Neural cell (in vitro differentiated cells): ENCODE data around the gene GPR62. TPM values are rescaled to one million over a fixed set of nuclear protein-coding genes. Genes with fewer than 3 reads are reported as not detected.

Experiments used
- H2AFZ ChIP-seq: fragments of 200-600, 300-800 bp; sonication (generic), shearing (Covaris generic); 2 replicates; pipeline ENCODE4 v1.6.0; 2014; ENCODE audit warnings: low read depth, mild to moderate bottlenecking, antibody characterized with exemption, low read length, moderate library complexity
- H3F3A ChIP-seq: fragments of 200-600 bp; shearing (Covaris generic); 2 replicates; pipeline ENCODE4 v1.6.1; 2016; ENCODE audit warnings: mild to moderate bottlenecking, moderate library complexity, mixed read lengths, antibody characterized with exemption, low read length; ENCODE audit not compliant: insufficient read depth, poor library complexity, severe bottlenecking
- H3K27ac ChIP-seq: fragments of 200-600, 300-800 bp; sonication (generic), shearing (Covaris generic); 2 replicates; pipeline ENCODE4 v1.5.1; 2014; ENCODE audit warnings: mild to moderate bottlenecking, low read length, moderate library complexity
- H3K27me3 ChIP-seq: fragments of 300-800, 200-600 bp; sonication (generic), shearing (Covaris generic); 2 replicates; pipeline ENCODE4 v1.6.0; 2014; ENCODE audit warnings: mild to moderate bottlenecking, low read depth, low read length, moderate library complexity; ENCODE audit not compliant: insufficient read depth
- H3K36me3 ChIP-seq: fragments of 300-800, 200-600 bp; sonication (generic), shearing (Covaris generic); 2 replicates; pipeline ENCODE4 v1.5.1; 2014; ENCODE audit warnings: mild to moderate bottlenecking, antibody characterized with exemption, low read length, moderate library complexity; ENCODE audit not compliant: insufficient read depth
- H3K4me2 ChIP-seq: fragments of 300-800, 200-600 bp; sonication (generic), shearing (Covaris generic); 2 replicates; pipeline ENCODE4 v1.6.0; 2014; ENCODE audit warnings: mild to moderate bottlenecking, low read length
- H3K4me3 ChIP-seq: fragments of 300-800, 200-600 bp; sonication (generic), shearing (Covaris generic); 2 replicates; pipeline ENCODE4 v1.5.1; 2014; ENCODE audit warnings: mild to moderate bottlenecking, low read length, moderate library complexity
- H3K79me2 ChIP-seq: fragments of 200-600 bp; shearing (Covaris generic); replicated peaks from 2 replicates; pipeline ENCODE4 v1.6.0; 2014; ENCODE audit warnings: mild to moderate bottlenecking, low read length, moderate library complexity; ENCODE audit not compliant: insufficient read depth
- H3K9ac ChIP-seq: fragments of 300-800, 200-600 bp; sonication (generic), shearing (Covaris generic); 2 replicates; pipeline ENCODE4 v1.6.1; 2016; ENCODE audit warnings: mild to moderate bottlenecking, low read length, mixed read lengths
- H3K9me2 ChIP-seq: fragments of 200-600 bp; shearing (Covaris generic); 2 replicates; pipeline ENCODE4 v1.6.1; 2016; ENCODE audit warnings: mild to moderate bottlenecking, low read length, mixed read lengths; ENCODE audit not compliant: insufficient read depth
- H3K9me3 ChIP-seq: fragments of 200-600, 300-800 bp; sonication (generic), shearing (Covaris generic); 2 replicates; pipeline ENCODE4 v1.6.1; 2016; ENCODE audit warnings: mild to moderate bottlenecking, mixed run types, low read length, moderate library complexity, mixed read lengths
- H4K20me1 ChIP-seq: fragments of 200-600 bp; shearing (Covaris generic); 2 replicates; pipeline ENCODE4 v1.6.1; 2016; ENCODE audit warnings: mild to moderate bottlenecking, mixed run types; ENCODE audit not compliant: insufficient read depth
- EP300 ChIP-seq: fragments of 450-650 bp; conservative IDR thresholded peaks from 2 replicates; pipeline ENCODE4 v1.6.1; 2014; ENCODE audit warnings: antibody characterized with exemption, mild to moderate bottlenecking, moderate library complexity; ENCODE audit not compliant: poor library complexity, severe bottlenecking
- EZH2 ChIP-seq: fragments of 200-600, 300-800 bp; shearing (Covaris generic), sonication (generic); IDR thresholded peaks from 2 replicates; pipeline ENCODE4 v1.6.1; 2014; ENCODE audit warnings: antibody characterized with exemption, low read length, borderline replicate concordance, mild to moderate bottlenecking; ENCODE audit not compliant: insufficient read depth, poor library complexity, severe bottlenecking
- MXI1 ChIP-seq: fragments of 450-650 bp; conservative IDR thresholded peaks from 2 replicates; pipeline ENCODE4 v1.6.1; 2014; ENCODE audit warnings: antibody characterized with exemption, mild to moderate bottlenecking; ENCODE audit not compliant: poor library complexity, severe bottlenecking
- POLR2AphosphoS5 ChIP-seq: IDR thresholded peaks from 2 replicates; pipeline ENCODE4 v1.6.1; 2012
- RAD21 ChIP-seq: fragments of 450-650 bp; conservative IDR thresholded peaks from 2 replicates; pipeline ENCODE4 v1.6.1; 2014; ENCODE audit warnings: antibody characterized with exemption, mild to moderate bottlenecking, moderate library complexity
- SMC3 ChIP-seq: fragments of 450-650 bp; conservative IDR thresholded peaks from 2 replicates; pipeline ENCODE4 v1.6.1; 2014; ENCODE audit warnings: antibody characterized with exemption, mild to moderate bottlenecking, moderate library complexity; ENCODE audit not compliant: poor library complexity
- TAF1 ChIP-seq: IDR thresholded peaks from 2 replicates; pipeline ENCODE4 v1.6.1; 2012; ENCODE audit warnings: low read depth
- polyA plus RNA-seq: library from polyadenylated mRNA; depleted of rRNA; stranded (reverse); fragments of >200 nt; gene quantifications from 2 replicates; pipeline ENCODE4 v1.2.3, GENCODE V29; 2014
- TF ChIP-seq, protein P1 (sequence below): fragments of 450-650 bp; IDR thresholded peaks from 2 replicates; pipeline ENCODE4 v1.5.1; 2014; ENCODE audit warnings: antibody characterized with exemption, mild to moderate bottlenecking, moderate library complexity; ENCODE audit not compliant: poor library complexity, severe bottlenecking
- TF ChIP-seq, protein P2 (sequence below): IDR thresholded peaks from 2 replicates; pipeline ENCODE4 v1.6.1; 2012; ENCODE audit warnings: borderline replicate concordance

The GPR62 gene
- polyA plus RNA-seq, 1 donor from 2014 or later = not detected

DNA sequence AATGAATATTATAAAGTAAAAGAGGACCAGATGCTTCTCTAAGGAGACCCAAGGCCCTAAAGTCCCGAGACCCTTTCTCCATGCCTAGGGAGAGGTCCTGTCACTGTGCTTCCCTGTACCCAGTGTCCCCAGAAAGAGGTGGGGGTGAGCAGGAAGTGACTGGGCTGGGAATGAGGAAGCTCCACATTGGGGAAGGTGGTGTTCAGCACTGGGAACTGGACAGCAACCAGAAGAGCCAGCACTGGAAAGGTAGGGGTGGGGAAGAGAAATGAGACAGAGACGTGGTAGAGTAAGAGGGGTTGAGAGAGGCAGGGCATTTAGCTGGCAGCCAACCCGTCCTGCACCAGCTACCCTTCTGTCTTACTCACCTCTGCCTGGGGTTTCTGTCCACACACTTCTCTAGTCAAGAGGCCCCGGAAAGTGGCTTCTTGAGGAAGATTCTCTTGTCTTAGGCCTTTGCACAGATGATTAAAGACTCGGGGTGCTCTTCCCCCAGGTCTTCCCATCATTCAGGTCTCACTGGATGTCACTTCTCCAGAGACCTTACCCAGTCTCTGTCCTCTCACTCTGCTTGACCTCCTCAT, 25.7 kb upstream of the GPR62 start:
- Histone ChIP-seq H3K9me2 (no peaks in the 10 kb centered on the region), H3K27me3 (no peaks in the 10 kb centered on the region), H3K4me3 (no peak overlapping the region), H2AFZ (no peak overlapping the region), H3K9me3 (no peaks in the 10 kb centered on the region), H3F3A (no peaks in the 10 kb centered on the region), H3K79me2 (no peaks in the 10 kb centered on the region), H3K27ac (no peak overlapping the region), H4K20me1 (no peaks in the 10 kb centered on the region), H3K36me3 (no peaks in the 10 kb centered on the region), H3K9ac (no peak overlapping the region), H3K4me2 (no peak overlapping the region)
- TF ChIP-seq MXI1 (no peak), RAD21 (no peak), EP300 (no peak), SMC3 (no peak), POLR2AphosphoS5 (no peak), TAF1 (no peak), EZH2 (no peak)
- TF ChIP-seq, protein P1, sequence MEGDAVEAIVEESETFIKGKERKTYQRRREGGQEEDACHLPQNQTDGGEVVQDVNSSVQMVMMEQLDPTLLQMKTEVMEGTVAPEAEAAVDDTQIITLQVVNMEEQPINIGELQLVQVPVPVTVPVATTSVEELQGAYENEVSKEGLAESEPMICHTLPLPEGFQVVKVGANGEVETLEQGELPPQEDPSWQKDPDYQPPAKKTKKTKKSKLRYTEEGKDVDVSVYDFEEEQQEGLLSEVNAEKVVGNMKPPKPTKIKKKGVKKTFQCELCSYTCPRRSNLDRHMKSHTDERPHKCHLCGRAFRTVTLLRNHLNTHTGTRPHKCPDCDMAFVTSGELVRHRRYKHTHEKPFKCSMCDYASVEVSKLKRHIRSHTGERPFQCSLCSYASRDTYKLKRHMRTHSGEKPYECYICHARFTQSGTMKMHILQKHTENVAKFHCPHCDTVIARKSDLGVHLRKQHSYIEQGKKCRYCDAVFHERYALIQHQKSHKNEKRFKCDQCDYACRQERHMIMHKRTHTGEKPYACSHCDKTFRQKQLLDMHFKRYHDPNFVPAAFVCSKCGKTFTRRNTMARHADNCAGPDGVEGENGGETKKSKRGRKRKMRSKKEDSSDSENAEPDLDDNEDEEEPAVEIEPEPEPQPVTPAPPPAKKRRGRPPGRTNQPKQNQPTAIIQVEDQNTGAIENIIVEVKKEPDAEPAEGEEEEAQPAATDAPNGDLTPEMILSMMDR = no peak
- TF ChIP-seq, protein P2, sequence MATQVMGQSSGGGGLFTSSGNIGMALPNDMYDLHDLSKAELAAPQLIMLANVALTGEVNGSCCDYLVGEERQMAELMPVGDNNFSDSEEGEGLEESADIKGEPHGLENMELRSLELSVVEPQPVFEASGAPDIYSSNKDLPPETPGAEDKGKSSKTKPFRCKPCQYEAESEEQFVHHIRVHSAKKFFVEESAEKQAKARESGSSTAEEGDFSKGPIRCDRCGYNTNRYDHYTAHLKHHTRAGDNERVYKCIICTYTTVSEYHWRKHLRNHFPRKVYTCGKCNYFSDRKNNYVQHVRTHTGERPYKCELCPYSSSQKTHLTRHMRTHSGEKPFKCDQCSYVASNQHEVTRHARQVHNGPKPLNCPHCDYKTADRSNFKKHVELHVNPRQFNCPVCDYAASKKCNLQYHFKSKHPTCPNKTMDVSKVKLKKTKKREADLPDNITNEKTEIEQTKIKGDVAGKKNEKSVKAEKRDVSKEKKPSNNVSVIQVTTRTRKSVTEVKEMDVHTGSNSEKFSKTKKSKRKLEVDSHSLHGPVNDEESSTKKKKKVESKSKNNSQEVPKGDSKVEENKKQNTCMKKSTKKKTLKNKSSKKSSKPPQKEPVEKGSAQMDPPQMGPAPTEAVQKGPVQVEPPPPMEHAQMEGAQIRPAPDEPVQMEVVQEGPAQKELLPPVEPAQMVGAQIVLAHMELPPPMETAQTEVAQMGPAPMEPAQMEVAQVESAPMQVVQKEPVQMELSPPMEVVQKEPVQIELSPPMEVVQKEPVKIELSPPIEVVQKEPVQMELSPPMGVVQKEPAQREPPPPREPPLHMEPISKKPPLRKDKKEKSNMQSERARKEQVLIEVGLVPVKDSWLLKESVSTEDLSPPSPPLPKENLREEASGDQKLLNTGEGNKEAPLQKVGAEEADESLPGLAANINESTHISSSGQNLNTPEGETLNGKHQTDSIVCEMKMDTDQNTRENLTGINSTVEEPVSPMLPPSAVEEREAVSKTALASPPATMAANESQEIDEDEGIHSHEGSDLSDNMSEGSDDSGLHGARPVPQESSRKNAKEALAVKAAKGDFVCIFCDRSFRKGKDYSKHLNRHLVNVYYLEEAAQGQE = no peak

DNA sequence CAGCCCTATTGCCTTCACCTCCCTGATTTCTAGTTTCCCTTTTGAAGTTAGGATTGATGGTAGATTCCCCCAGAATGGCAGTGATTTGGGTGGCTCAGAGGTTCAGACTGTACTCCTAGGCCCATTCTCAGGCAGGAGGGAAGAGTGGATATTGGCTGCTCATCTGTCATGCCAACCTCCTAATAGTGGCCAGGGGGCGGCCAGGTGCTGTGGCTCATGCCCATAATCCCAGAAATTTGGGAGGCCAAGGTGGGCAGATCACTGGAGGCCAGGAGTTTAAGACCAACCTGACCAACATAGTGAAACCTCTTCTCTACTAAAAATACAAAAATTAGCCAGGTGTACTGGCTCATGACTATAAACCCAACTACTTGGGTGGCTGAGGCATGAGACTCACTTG, 24.7 kb upstream of the GPR62 start:
- H3K4me3 ChIP-seq = no peak overlapping the region
- no peak overlapping the region for H2AFZ ChIP-seq
- H3F3A ChIP-seq = no peaks in the 10 kb centered on the region
- H3K4me2 ChIP-seq = no peak overlapping the region
- H3K27ac ChIP-seq = no peak overlapping the region
- no peaks in the 10 kb centered on the region for H3K9me2 ChIP-seq
- H3K27me3 ChIP-seq = no peaks in the 10 kb centered on the region
- no peaks in the 10 kb centered on the region for H3K9me3 ChIP-seq
- H3K9ac ChIP-seq = no peak overlapping the region
- no peaks in the 10 kb centered on the region for H4K20me1 ChIP-seq
- no peaks in the 10 kb centered on the region for H3K79me2 ChIP-seq
- no peaks in the 10 kb centered on the region for H3K36me3 ChIP-seq
- no peak for TF ChIP-seq SMC3
- TF ChIP-seq MXI1 = no peak
- no peak for TF ChIP-seq TAF1
- no peak for TF ChIP-seq RAD21
- TF ChIP-seq, protein P1 = no peak
- no peak for TF ChIP-seq EP300
- no peak for TF ChIP-seq EZH2
- TF ChIP-seq, protein P2 = no peak
- no peak for TF ChIP-seq POLR2AphosphoS5
